ENCODE results near the gene MEST. TPM values are rescaled to one million over a fixed set of nuclear protein-coding genes. Genes with fewer than 3 reads are reported as not detected.

Gene MEST
- total and polyA plus RNA-seq, 2 donors (not counting 3 experiments of a cell fraction or from before 2014, with no cell fraction given): 46.7 to 52.6 TPM

GRCh38 chr7:130468612-130469011 is 23.3 kb upstream of the MEST start:
- DNase-seq (ENCODE audit: low read depth, low spot score) (no peak), FAIRE-seq (no peak)
- Histone ChIP-seq H3K79me2 (ENCODE audit: control insufficient read depth, insufficient read depth, low read length) (no peaks in the 10 kb centered on the region), H2AFZ (ENCODE audit: low read depth, low read length) (no peak overlapping the region), H3K4me1 (ENCODE audit: control insufficient read depth, extremely low read depth, insufficient read depth, low read length) (no peaks in the 10 kb centered on the region), H3K4me2 (ENCODE audit: insufficient read depth, low read length) (no peak overlapping the region), H3K9me1 (replicated peaks; ENCODE audit: control insufficient read depth, extremely low read depth, insufficient read depth, low read length) (no peaks in the 10 kb centered on the region), H3K27me3 (ENCODE audit: control insufficient read depth in 2 of 2, insufficient read depth in 2 of 2, low read length in 2 of 2) (no peaks in the 10 kb centered on the region), H3K9me3 (replicated peaks; ENCODE audit: control insufficient read depth, insufficient read depth, low read length) (no peaks in the 10 kb centered on the region), H3K36me3 (ENCODE audit: control insufficient read depth in 2 of 2, extremely low read depth in 1 of 2, insufficient read depth in 2 of 2, low read length in 2 of 2) (no peaks in the 10 kb centered on the region), H3K4me3 (replicated peaks in 1 of 3; ENCODE audit: insufficient read depth in 1 of 3, low read depth in 1 of 3, low read length in 3 of 3) (no peak overlapping the region), H3K9ac (replicated peaks; ENCODE audit: extremely low read depth, insufficient read depth, low read length) (no peak overlapping the region), H4K20me1 (replicated peaks; ENCODE audit: control insufficient read depth, extremely low read depth, insufficient read depth, low read length) (no peaks in the 10 kb centered on the region), H3K27ac (ENCODE audit: insufficient read depth, low read depth, low read length) (no peak overlapping the region)
- TF ChIP-seq GATA2 (IDR thresholded peaks at IDR 0.05; ENCODE audit: insufficient read depth, insufficient read length, low read depth, low read length) (no peak), POLR2A (IDR thresholded peaks at IDR 0.05; ENCODE audit: low read depth, low read length) (no peak), JUN (IDR thresholded peaks at IDR 0.05; ENCODE audit: borderline replicate concordance, insufficient read depth, insufficient read length, low read depth) (no peak), POLR2AphosphoS5 (IDR thresholded peaks at IDR 0.05; ENCODE audit: insufficient read depth, low read depth, low read length) (no peak), MAX (IDR thresholded peaks at IDR 0.05; ENCODE audit: insufficient read depth, insufficient read length) (no peak), EZH2 (IDR thresholded peaks at IDR 0.05; ENCODE audit: borderline replicate concordance, low read depth, low read length, severe bottlenecking) (no peak), MYC (IDR thresholded peaks at IDR 0.05; ENCODE audit: low read depth, low read length) (no peak), FOS (IDR thresholded peaks at IDR 0.05; ENCODE audit: borderline replicate concordance, insufficient read depth, low read length) (no peak), CTCF (IDR thresholded peaks at IDR 0.05; ENCODE audit: extremely low read depth in 1 of 2, insufficient read depth in 1 of 2, low read depth in 1 of 2, low read length in 2 of 2) (no peak)
- intact Hi-C loops (cut with micrococcal nuclease) (no loop called here), dilution Hi-C loops (cut with MboI; ENCODE audit: extremely low pct_ligation_motif_present, low sequenced_read_pairs) (no loop called here)
- POLR2A ChIA-PET: no interaction called here
- BruUV-seq (replicated peaks): no TSS peak
- CTCF ChIA-PET: interaction anchor here (0.6 kb wide), 1 partner anchor 876 kb away, joined by 3 read pairs; no protein-coding TSS in a partner anchor
